WERI-Rb-1 (cell line): ENCODE measurements around the gene DZANK1.

Experiments
- DNase-seq: peaks from one replicate; pipeline ENCODE4 v3.0.0-alpha.2; 2020
- H3K27ac ChIP-seq: fragments of 250-450 bp; sonication (Bioruptor Pico); 2 replicates; pipeline ENCODE4 v1.5.1; 2020; ENCODE audit warnings: mild to moderate bottlenecking, moderate library complexity
- H3K27me3 ChIP-seq: fragments of 250-450 bp; sonication (Bioruptor Pico); 2 replicates; pipeline ENCODE4 v1.5.1; 2021; ENCODE audit warnings: mild to moderate bottlenecking, low read depth, moderate library complexity; ENCODE audit not compliant: insufficient read depth, severe bottlenecking
- H3K36me3 ChIP-seq: fragments of 250-450 bp; sonication (Bioruptor Pico); 2 replicates; pipeline ENCODE4 v1.5.1; 2020; ENCODE audit warnings: mild to moderate bottlenecking, moderate library complexity
- H3K4me3 ChIP-seq: 2 replicates; pipeline ENCODE4 v1.5.1; 2011; ENCODE audit warnings: low read depth, mild to moderate bottlenecking, control low read depth, low read length
- H3K9me3 ChIP-seq: fragments of 250-450 bp; sonication (Bioruptor Pico); 2 replicates; pipeline ENCODE4 v1.5.1; 2021; ENCODE audit warnings: mild to moderate bottlenecking, moderate library complexity; ENCODE audit not compliant: severe bottlenecking
- CTCF ChIP-seq: IDR thresholded peaks from 2 replicates; pipeline ENCODE4 v1.5.1; 2011; ENCODE audit warnings: low read depth, mild to moderate bottlenecking, control low read depth, inconsistent platforms, low read length

Gene DZANK1

GRCh38 chr20:18421608-18422007 lies 45.2 kb downstream of the DZANK1 start:
- no peak for TF ChIP-seq CTCF
- Histone ChIP-seq H3K9me3 (no peaks in the 10 kb centered on the region), H3K27ac (no peak overlapping the region), H3K4me3 (no peak overlapping the region), H3K36me3 (no peaks in the 10 kb centered on the region), H3K27me3 (no peaks in the 10 kb centered on the region)
- DNase-seq, result no peak

- no peak for DNase-seq
- Histone ChIP-seq H3K9me3 (no peaks in the 10 kb centered on the region), H3K4me3 (no peak overlapping the region), H3K36me3 (no peaks in the 10 kb centered on the region), H3K27ac (no peak overlapping the region), H3K27me3 (no peaks in the 10 kb centered on the region)
- no peak for TF ChIP-seq CTCF
These were observed 50.3 kb downstream of the DZANK1 start for GRCh38 chr20:18416486-18416885.

GRCh38 chr20:18414140-18414539 lies 52.7 kb downstream of the DZANK1 start:
- no peak for TF ChIP-seq CTCF
- H3K27me3 ChIP-seq, result no peaks in the 10 kb centered on the region
- H3K27ac ChIP-seq, result no peak overlapping the region
- H3K36me3 ChIP-seq, result no peaks in the 10 kb centered on the region
- no peaks in the 10 kb centered on the region for H3K9me3 ChIP-seq
- no peak for DNase-seq
- no peak overlapping the region for H3K4me3 ChIP-seq

GRCh38 chr20:18412221-18412901 lies 54.5 kb downstream of the DZANK1 start:
- Histone ChIP-seq H3K27ac (peak overlapping the region; percentile 70), H3K36me3 (no peaks in the 10 kb centered on the region), H3K27me3 (no peaks in the 10 kb centered on the region), H3K9me3 (no peaks in the 10 kb centered on the region), H3K4me3 (no peak overlapping the region)
- TF ChIP-seq CTCF, result no peak
- no peak for DNase-seq

GRCh38 chr20:18405826-18406225 lies 61.0 kb downstream of the DZANK1 start:
- no peak overlapping the region for H3K27ac ChIP-seq
- no peak for DNase-seq
- H3K4me3 ChIP-seq, result no peak overlapping the region
- peaks cover 9% of the 10 kb centered on the region for H3K36me3 ChIP-seq
- no peak for TF ChIP-seq CTCF
- peaks cover 8% of the 10 kb centered on the region for H3K9me3 ChIP-seq
- no peaks in the 10 kb centered on the region for H3K27me3 ChIP-seq

- Histone ChIP-seq H3K9me3 (peaks cover 9% of the 10 kb centered on the region), H3K27me3 (no peaks in the 10 kb centered on the region), H3K36me3 (peaks cover 9% of the 10 kb centered on the region), H3K27ac (no peak overlapping the region), H3K4me3 (no peak overlapping the region)
- DNase-seq, result no peak
- TF ChIP-seq CTCF, result no peak
These were observed 62.7 kb downstream of the DZANK1 start for GRCh38 chr20:18404172-18404571.
